GM23338 (cell line): Measurements from ENCODE around the gene CABYR.

Source experiments
- EZH2 ChIP-seq: fragments of 200-600 bp; sonication (generic); IDR thresholded peaks from one replicate; pipeline ENCODE4 v1.8.0; 2017; ENCODE audit warnings: antibody characterized with exemption, mild to moderate bottlenecking, low read depth; ENCODE audit not compliant: unreplicated experiment
- EZH2phosphoT487 ChIP-seq: fragments of 200-600 bp; sonication (generic); IDR thresholded peaks from one replicate; pipeline ENCODE4 v1.8.1; 2018; ENCODE audit warnings: antibody characterized with exemption; ENCODE audit not compliant: unreplicated experiment
- JUNB ChIP-seq: IDR thresholded peaks from one replicate; pipeline ENCODE4 v1.6.1; 2016; ENCODE audit warnings: antibody characterized with exemption; ENCODE audit not compliant: unreplicated experiment
- POLR2AphosphoS5 ChIP-seq: IDR thresholded peaks from 2 replicates; pipeline ENCODE4 v1.6.1; 2016; ENCODE audit warnings: antibody characterized with exemption, low read depth
- STAT1 ChIP-seq: IDR thresholded peaks from one replicate; pipeline ENCODE4 v1.6.1; 2016; ENCODE audit warnings: antibody characterized with exemption; ENCODE audit not compliant: unreplicated experiment
- ZNF114 ChIP-seq: fragments of 250-450 bp; sonication (Bioruptor Pico); IDR thresholded peaks from 2 replicates; pipeline ENCODE4 v1.5.0; 2020; ENCODE audit warnings: mild to moderate bottlenecking, moderate library complexity
- TF ChIP-seq, protein P1 (sequence below), 2 experiments: fragments of 200-600 bp in 1 of 2; sonication (generic) in 1 of 2; conservative IDR thresholded peaks; 2 replicates each; pipeline versions ENCODE4 v1.5.1 to v1.6.1; 2016 to 2017; ENCODE audit warnings: antibody characterized with exemption in 2 of 2, low read depth in 2 of 2, mild to moderate bottlenecking in 2 of 2, moderate library complexity in 1 of 2
- TF ChIP-seq, protein P2 (sequence below): fragments of 250-450 bp; sonication (Bioruptor Pico); IDR thresholded peaks from 2 replicates; pipeline ENCODE4 v1.5.0; 2020; ENCODE audit warnings: mild to moderate bottlenecking, moderate library complexity
- TF ChIP-seq, protein P3 (sequence below): IDR thresholded peaks from one replicate; pipeline ENCODE4 v1.6.1; 2018; ENCODE audit warnings: antibody characterized with exemption; ENCODE audit not compliant: unreplicated experiment

DNA sequence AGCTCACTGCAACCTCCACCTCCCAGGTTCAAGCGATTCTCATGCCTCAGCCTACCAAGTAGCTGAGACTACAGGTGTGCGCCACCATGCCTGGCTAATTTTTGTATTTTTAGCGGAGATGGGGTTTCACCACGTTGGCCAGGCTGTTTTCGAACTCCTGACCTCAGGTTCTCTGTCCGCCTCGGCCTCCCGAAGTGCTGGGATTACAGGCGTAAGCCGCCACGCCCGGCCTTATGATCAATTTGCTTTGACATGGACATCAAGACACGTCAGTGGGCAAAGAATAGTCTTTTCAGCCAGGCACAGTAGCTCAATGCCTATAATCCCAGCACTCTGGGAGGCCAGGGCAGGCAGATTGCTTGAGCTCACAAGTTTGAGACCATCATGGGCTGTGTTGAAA lies 48.0 kb upstream of the CABYR start:
- TF ChIP-seq, protein P1, sequence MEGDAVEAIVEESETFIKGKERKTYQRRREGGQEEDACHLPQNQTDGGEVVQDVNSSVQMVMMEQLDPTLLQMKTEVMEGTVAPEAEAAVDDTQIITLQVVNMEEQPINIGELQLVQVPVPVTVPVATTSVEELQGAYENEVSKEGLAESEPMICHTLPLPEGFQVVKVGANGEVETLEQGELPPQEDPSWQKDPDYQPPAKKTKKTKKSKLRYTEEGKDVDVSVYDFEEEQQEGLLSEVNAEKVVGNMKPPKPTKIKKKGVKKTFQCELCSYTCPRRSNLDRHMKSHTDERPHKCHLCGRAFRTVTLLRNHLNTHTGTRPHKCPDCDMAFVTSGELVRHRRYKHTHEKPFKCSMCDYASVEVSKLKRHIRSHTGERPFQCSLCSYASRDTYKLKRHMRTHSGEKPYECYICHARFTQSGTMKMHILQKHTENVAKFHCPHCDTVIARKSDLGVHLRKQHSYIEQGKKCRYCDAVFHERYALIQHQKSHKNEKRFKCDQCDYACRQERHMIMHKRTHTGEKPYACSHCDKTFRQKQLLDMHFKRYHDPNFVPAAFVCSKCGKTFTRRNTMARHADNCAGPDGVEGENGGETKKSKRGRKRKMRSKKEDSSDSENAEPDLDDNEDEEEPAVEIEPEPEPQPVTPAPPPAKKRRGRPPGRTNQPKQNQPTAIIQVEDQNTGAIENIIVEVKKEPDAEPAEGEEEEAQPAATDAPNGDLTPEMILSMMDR (conservative IDR thresholded peaks at IDR 0.05; ENCODE audit: low read depth in 2 of 2), result no peak
- TF ChIP-seq ZNF114 (no peak), EZH2 (no peak), POLR2AphosphoS5 (no peak), JUNB (no peak), EZH2phosphoT487 (no peak), STAT1 (no peak)
- TF ChIP-seq, protein P2, sequence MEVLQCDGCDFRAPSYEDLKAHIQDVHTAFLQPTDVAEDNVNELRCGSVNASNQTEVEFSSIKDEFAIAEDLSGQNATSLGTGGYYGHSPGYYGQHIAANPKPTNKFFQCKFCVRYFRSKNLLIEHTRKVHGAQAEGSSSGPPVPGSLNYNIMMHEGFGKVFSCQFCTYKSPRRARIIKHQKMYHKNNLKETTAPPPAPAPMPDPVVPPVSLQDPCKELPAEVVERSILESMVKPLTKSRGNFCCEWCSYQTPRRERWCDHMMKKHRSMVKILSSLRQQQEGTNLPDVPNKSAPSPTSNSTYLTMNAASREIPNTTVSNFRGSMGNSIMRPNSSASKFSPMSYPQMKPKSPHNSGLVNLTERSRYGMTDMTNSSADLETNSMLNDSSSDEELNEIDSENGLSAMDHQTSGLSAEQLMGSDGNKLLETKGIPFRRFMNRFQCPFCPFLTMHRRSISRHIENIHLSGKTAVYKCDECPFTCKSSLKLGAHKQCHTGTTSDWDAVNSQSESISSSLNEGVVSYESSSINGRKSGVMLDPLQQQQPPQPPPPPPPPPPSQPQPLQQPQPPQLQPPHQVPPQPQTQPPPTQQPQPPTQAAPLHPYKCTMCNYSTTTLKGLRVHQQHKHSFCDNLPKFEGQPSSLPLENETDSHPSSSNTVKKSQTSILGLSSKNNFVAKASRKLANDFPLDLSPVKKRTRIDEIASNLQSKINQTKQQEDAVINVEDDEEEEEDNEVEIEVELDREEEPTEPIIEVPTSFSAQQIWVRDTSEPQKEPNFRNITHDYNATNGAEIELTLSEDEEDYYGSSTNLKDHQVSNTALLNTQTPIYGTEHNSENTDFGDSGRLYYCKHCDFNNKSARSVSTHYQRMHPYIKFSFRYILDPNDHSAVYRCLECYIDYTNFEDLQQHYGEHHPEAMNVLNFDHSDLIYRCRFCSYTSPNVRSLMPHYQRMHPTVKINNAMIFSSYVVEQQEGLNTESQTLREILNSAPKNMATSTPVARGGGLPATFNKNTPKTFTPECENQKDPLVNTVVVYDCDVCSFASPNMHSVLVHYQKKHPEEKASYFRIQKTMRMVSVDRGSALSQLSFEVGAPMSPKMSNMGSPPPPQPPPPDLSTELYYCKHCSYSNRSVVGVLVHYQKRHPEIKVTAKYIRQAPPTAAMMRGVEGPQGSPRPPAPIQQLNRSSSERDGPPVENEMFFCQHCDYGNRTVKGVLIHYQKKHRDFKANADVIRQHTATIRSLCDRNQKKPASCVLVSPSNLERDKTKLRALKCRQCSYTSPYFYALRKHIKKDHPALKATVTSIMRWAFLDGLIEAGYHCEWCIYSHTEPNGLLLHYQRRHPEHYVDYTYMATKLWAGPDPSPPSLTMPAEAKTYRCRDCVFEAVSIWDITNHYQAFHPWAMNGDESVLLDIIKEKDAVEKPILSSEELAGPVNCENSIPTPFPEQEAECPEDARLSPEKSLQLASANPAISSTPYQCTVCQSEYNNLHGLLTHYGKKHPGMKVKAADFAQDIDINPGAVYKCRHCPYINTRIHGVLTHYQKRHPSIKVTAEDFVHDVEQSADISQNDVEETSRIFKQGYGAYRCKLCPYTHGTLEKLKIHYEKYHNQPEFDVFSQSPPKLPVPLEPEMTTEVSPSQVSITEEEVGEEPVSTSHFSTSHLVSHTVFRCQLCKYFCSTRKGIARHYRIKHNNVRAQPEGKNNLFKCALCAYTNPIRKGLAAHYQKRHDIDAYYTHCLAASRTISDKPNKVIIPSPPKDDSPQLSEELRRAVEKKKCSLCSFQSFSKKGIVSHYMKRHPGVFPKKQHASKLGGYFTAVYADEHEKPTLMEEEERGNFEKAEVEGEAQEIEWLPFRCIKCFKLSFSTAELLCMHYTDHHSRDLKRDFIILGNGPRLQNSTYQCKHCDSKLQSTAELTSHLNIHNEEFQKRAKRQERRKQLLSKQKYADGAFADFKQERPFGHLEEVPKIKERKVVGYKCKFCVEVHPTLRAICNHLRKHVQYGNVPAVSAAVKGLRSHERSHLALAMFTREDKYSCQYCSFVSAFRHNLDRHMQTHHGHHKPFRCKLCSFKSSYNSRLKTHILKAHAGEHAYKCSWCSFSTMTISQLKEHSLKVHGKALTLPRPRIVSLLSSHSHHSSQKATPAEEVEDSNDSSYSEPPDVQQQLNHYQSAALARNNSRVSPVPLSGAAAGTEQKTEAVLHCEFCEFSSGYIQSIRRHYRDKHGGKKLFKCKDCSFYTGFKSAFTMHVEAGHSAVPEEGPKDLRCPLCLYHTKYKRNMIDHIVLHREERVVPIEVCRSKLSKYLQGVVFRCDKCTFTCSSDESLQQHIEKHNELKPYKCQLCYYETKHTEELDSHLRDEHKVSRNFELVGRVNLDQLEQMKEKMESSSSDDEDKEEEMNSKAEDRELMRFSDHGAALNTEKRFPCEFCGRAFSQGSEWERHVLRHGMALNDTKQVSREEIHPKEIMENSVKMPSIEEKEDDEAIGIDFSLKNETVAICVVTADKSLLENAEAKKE (CRISPR knock-in tag), result no peak
- TF ChIP-seq, protein P3, sequence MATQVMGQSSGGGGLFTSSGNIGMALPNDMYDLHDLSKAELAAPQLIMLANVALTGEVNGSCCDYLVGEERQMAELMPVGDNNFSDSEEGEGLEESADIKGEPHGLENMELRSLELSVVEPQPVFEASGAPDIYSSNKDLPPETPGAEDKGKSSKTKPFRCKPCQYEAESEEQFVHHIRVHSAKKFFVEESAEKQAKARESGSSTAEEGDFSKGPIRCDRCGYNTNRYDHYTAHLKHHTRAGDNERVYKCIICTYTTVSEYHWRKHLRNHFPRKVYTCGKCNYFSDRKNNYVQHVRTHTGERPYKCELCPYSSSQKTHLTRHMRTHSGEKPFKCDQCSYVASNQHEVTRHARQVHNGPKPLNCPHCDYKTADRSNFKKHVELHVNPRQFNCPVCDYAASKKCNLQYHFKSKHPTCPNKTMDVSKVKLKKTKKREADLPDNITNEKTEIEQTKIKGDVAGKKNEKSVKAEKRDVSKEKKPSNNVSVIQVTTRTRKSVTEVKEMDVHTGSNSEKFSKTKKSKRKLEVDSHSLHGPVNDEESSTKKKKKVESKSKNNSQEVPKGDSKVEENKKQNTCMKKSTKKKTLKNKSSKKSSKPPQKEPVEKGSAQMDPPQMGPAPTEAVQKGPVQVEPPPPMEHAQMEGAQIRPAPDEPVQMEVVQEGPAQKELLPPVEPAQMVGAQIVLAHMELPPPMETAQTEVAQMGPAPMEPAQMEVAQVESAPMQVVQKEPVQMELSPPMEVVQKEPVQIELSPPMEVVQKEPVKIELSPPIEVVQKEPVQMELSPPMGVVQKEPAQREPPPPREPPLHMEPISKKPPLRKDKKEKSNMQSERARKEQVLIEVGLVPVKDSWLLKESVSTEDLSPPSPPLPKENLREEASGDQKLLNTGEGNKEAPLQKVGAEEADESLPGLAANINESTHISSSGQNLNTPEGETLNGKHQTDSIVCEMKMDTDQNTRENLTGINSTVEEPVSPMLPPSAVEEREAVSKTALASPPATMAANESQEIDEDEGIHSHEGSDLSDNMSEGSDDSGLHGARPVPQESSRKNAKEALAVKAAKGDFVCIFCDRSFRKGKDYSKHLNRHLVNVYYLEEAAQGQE, result no peak
